ENCODE results near the gene TMPO. TPM values are rescaled to one million over a fixed set of nuclear protein-coding genes. Genes with fewer than 3 reads are reported as not detected.
"Not testable (repeated sequence)": the region's sequence is repeated elsewhere in the genome, so short reads cannot be mapped to it uniquely, and the experiment has no call there.

The TMPO gene
- total RNA-seq, 3 donors from 2014 or later (not counting 1 experiment from before 2014, with no cell fraction given): 72.8 to 89.4 (median 85.5) TPM

DNA sequence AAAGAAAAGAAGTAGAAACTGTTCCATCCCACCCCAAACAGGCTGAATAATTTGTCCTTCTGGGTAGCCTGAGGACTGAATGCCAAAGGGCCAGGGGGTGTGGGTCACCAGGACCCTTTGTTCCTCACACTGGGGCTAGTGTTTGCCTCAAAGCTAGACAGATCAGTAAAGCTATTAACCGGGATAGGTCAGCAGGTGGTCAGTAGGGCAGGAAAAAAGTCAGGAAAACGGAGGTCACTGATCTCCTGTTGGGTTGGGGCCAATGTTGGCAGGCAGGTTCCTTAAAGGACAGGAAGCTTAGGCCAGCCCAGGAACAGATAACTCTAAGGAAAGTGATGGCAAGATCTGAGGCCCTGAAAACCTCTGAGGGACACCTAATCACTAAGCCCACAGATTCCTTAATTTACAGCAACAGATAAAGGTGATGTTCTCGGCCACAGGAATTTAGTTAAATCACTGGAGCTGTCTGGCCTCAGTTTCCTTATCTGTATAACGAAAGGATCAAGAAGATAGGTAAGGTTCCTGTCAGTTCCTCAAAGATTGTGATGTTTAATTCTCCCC lies 22.7 kb upstream of the TMPO start:
- no peak for ATAC-seq
- WGBS (ENCODE audit: insufficient coverage): 90% methylated on average over 4 of the region's 4 CpGs
- Mint-ChIP-seq H3K36me3 (no peaks in the 10 kb centered on the region), H3K4me3 (no peak overlapping the region), H3K27ac (no peak overlapping the region), H3K9me3 (no peaks in the 10 kb centered on the region), H3K4me1 (peaks cover 0 to 4% of the 10 kb centered on the region in 2 donors), H3K27me3 (ENCODE audit: low read depth in 2 of 2) (peaks cover 0 to 2% of the 10 kb centered on the region in 2 donors)
- no peaks in the 10 kb centered on the region for H3K27me3 ChIP-seq (ENCODE audit: control insufficient read depth, insufficient read depth, low read length)
- intact Hi-C loops (cut with micrococcal nuclease): no loop called here
- no peak overlapping the region for H3K4me3 ChIP-seq (ENCODE audit: low read length)
- TF ChIP-seq, protein P1, sequence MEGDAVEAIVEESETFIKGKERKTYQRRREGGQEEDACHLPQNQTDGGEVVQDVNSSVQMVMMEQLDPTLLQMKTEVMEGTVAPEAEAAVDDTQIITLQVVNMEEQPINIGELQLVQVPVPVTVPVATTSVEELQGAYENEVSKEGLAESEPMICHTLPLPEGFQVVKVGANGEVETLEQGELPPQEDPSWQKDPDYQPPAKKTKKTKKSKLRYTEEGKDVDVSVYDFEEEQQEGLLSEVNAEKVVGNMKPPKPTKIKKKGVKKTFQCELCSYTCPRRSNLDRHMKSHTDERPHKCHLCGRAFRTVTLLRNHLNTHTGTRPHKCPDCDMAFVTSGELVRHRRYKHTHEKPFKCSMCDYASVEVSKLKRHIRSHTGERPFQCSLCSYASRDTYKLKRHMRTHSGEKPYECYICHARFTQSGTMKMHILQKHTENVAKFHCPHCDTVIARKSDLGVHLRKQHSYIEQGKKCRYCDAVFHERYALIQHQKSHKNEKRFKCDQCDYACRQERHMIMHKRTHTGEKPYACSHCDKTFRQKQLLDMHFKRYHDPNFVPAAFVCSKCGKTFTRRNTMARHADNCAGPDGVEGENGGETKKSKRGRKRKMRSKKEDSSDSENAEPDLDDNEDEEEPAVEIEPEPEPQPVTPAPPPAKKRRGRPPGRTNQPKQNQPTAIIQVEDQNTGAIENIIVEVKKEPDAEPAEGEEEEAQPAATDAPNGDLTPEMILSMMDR (IDR thresholded peaks at IDR 0.05): no peak
- DNase-seq: no peak
- no peak overlapping the region for H3K27ac ChIP-seq (ENCODE audit: low read length)
- peaks cover 5% of the 10 kb centered on the region for H3K4me1 ChIP-seq (ENCODE audit: control insufficient read depth, insufficient read depth, low read length)
- H3K36me3 ChIP-seq (ENCODE audit: control insufficient read depth, insufficient read depth, low read length): no peaks in the 10 kb centered on the region
- no peaks in the 10 kb centered on the region for H3K9me3 ChIP-seq (ENCODE audit: control insufficient read depth, insufficient read depth, low read length)

GRCh38 chr12:98501266-98501629 lies 14.1 kb upstream of the TMPO start:
- not testable (repeated sequence) for H3K4me3 ChIP-seq (ENCODE audit: low read length); H3K27ac ChIP-seq (ENCODE audit: low read length); H3K4me1 ChIP-seq (ENCODE audit: control insufficient read depth, insufficient read depth, low read length); H3K9me3 ChIP-seq (ENCODE audit: control insufficient read depth, insufficient read depth, low read length); ATAC-seq; H3K36me3 ChIP-seq (ENCODE audit: control insufficient read depth, insufficient read depth, low read length); DNase-seq; H3K9me3 Mint-ChIP-seq; H3K27me3 ChIP-seq (ENCODE audit: control insufficient read depth, insufficient read depth, low read length)
- H3K27me3 Mint-ChIP-seq (ENCODE audit: low read depth in 2 of 2): peaks cover 8 to 11% of the 10 kb centered on the region in 2 donors
- H3K27ac Mint-ChIP-seq: peak overlapping the region; percentile 100
- peaks cover 15% of the 10 kb centered on the region for H3K36me3 Mint-ChIP-seq
- 95% methylated on average over 15 of the region's 15 CpGs for WGBS (ENCODE audit: insufficient coverage)
- peak overlapping the region; percentile 79 for H3K4me3 Mint-ChIP-seq
- H3K4me1 Mint-ChIP-seq: peaks cover 18 to 23% of the 10 kb centered on the region in 2 donors
- intact Hi-C loops (cut with micrococcal nuclease): loop anchor here (5.0 kb wide), 2 partner anchors 146 to 1701 kb away; partner anchors contain the start of genes ACTR6 and APAF1

- peak; percentile 64 to 77 (median 69) for ATAC-seq
Observed at GRCh38 chr12:98503342-98503591, 12.1 kb upstream of the TMPO start.

DNA sequence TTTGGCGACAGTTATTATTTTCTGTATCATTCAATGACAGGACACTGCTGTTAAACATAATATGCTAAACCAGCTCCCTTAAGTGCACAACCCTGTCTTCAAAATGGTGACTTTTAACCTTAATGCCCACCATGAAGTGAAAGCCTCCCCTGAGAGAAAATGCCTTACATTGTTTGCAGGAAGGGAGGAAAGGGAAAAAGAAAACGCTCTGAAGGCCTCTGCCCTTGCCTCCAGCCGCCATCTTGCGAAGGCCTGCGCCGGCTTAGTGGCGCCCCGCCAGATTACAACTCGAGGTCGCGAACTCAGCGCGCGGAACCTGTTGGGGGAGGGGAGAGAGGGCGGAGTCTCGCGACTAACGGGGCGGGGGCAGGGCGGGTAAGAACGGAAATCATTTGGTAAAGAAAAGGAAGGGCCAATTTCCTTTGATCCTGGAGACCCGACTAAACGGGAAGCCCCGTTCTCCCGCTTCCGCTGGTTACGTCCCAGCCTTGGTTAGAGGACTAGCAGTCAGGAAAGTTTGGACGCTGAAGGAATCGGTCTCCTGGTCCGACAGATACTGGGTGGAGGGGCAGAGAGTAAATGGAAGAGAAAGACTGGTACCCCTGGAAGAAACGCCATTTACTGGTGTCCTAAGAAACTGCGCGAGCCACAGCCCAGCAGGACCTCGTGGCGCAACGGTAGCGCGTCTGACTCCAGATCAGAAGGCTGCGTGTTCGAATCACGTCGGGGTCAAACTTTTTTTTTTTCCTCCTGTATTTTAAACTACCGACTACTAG lies 11.6 kb upstream of the TMPO start:
- peak; percentile 91 to 97 for DNase-seq
- intact Hi-C loops (cut with micrococcal nuclease): loop anchor here (1.0 to 5.0 kb wide), 5 partner anchors 12 to 1699 kb away; partner anchors contain the start of genes ACTR6, APAF1 and SLC25A3

More at GRCh38 chr12:98503342-98503591, 12.1 kb upstream of the TMPO start:
- H3K9me3 ChIP-seq (ENCODE audit: control insufficient read depth, insufficient read depth, low read length): no peaks in the 10 kb centered on the region
- H3K4me3 ChIP-seq (ENCODE audit: low read length): peak overlapping the region; percentile 58
- DNase-seq: peak; percentile 83 to 94
- H3K36me3 ChIP-seq (ENCODE audit: control insufficient read depth, insufficient read depth, low read length): no peaks in the 10 kb centered on the region
- H3K27ac ChIP-seq (ENCODE audit: low read length): peak overlapping the region; percentile 87
- peaks cover 18 to 23% of the 10 kb centered on the region in 2 donors for H3K4me1 Mint-ChIP-seq
- 0% methylated on average over 16 of the region's 16 CpGs for WGBS (ENCODE audit: insufficient coverage)
- peaks cover 8 to 11% of the 10 kb centered on the region in 2 donors for H3K27me3 Mint-ChIP-seq (ENCODE audit: low read depth in 2 of 2)
- H3K4me3 Mint-ChIP-seq: peak overlapping the region; percentile 99
- H3K4me1 ChIP-seq (ENCODE audit: control insufficient read depth, insufficient read depth, low read length): peaks cover 4% of the 10 kb centered on the region
- intact Hi-C loops (cut with micrococcal nuclease): loop anchor here (1.0 to 5.0 kb wide), 5 partner anchors 12 to 1699 kb away; partner anchors contain the start of genes ACTR6, APAF1 and SLC25A3
- TF ChIP-seq, protein P1 (IDR thresholded peaks at IDR 0.05): no peak
- peaks cover 15% of the 10 kb centered on the region for H3K36me3 Mint-ChIP-seq
- H3K9me3 Mint-ChIP-seq: no peaks in the 10 kb centered on the region
- peak overlapping the region; percentile 100 for H3K27ac Mint-ChIP-seq
- H3K27me3 ChIP-seq (ENCODE audit: control insufficient read depth, insufficient read depth, low read length): no peaks in the 10 kb centered on the region

More for the DNA sequence above, 11.6 kb upstream of the TMPO start:
- peaks cover 18 to 23% of the 10 kb centered on the region in 2 donors for H3K4me1 Mint-ChIP-seq
- Histone ChIP-seq H3K27ac (ENCODE audit: low read length) (peak overlapping the region; percentile 87), H3K27me3 (ENCODE audit: control insufficient read depth, insufficient read depth, low read length) (no peaks in the 10 kb centered on the region), H3K4me1 (ENCODE audit: control insufficient read depth, insufficient read depth, low read length) (peaks cover 4% of the 10 kb centered on the region), H3K36me3 (ENCODE audit: control insufficient read depth, insufficient read depth, low read length) (no peaks in the 10 kb centered on the region), H3K9me3 (ENCODE audit: control insufficient read depth, insufficient read depth, low read length) (no peaks in the 10 kb centered on the region), H3K4me3 (ENCODE audit: low read length) (peak overlapping the region; percentile 58)
- peak; percentile 88 to 96 (median 89) for ATAC-seq
- H3K9me3 Mint-ChIP-seq: no peaks in the 10 kb centered on the region
- under 1% methylated on average over 42 of the region's 43 CpGs for WGBS (ENCODE audit: insufficient coverage)
- H3K36me3 Mint-ChIP-seq: peaks cover 15% of the 10 kb centered on the region
- peaks cover 8 to 11% of the 10 kb centered on the region in 2 donors for H3K27me3 Mint-ChIP-seq (ENCODE audit: low read depth in 2 of 2)
- peak overlapping the region; percentile 100 for H3K27ac Mint-ChIP-seq
- TF ChIP-seq, protein P1 (IDR thresholded peaks at IDR 0.05): no peak
- H3K4me3 Mint-ChIP-seq: peak overlapping the region; percentile 99
